CD4-positive, alpha-beta T cell (primary cell): ENCODE data around the gene MAPT. TPM values are rescaled to one million over a fixed set of nuclear protein-coding genes. Genes with fewer than 3 reads are reported as not detected.

ENCODE experiments used
- ATAC-seq: fragments of 200-7000 bp; cut with Tn5 transposase; one replicate; pipeline ENCODE4 v1.10.0; 2022; ENCODE audit warnings: mild to moderate bottlenecking; ENCODE audit not compliant: poor library complexity
- CTCF ChIA-PET: fragments of 350-600 bp; sonication (Branson Sonifier 250); formaldehyde crosslinking; loops from one replicate; lab custom pipeline; 2021; ENCODE audit warnings: antibody characterized with exemption, inconsistent platforms; lab: Charles Lee
- POLR2A ChIA-PET: fragments of 350-600 bp; sonication (Branson Sonifier 250); formaldehyde crosslinking; loops from one replicate; lab custom pipeline; 2021; ENCODE audit warnings: antibody characterized with exemption, inconsistent platforms; lab: Charles Lee
- DNase-seq, 14 experiments: peaks; one replicate each; pipeline ENCODE4 v3.0.0-alpha.2; 2013 to 2020; ENCODE audit warnings: mixed read lengths in 2 of 14
- H3K27ac ChIP-seq, 2 donors: one replicate each; pipeline versions ENCODE4 v1.5.1 to v1.7.0; 2013; ENCODE audit warnings: low read length in 2 of 2, low read depth in 1 of 2, mild to moderate bottlenecking in 1 of 2
- H3K27me3 ChIP-seq, 2 experiments: 1 replicate in 1 of 2; 2 replicates in 1 of 2; pipeline versions ENCODE4 v1.6.1 to v1.7.0; 2013; ENCODE audit warnings: low read length in 2 of 2, control low read depth in 1 of 2, mild to moderate bottlenecking in 1 of 2, moderate library complexity in 1 of 2; ENCODE audit not compliant: insufficient read depth in 2 of 2, control insufficient read depth in 1 of 2
- H3K36me3 ChIP-seq: one replicate; pipeline ENCODE4 v1.6.1; 2013; ENCODE audit warnings: low read length, control low read depth; ENCODE audit not compliant: insufficient read depth
- H3K4me1 ChIP-seq: one replicate; pipeline ENCODE4 v1.6.1; 2013; ENCODE audit warnings: low read length, control low read depth; ENCODE audit not compliant: insufficient read depth
- H3K4me3 ChIP-seq: one replicate; pipeline ENCODE4 v1.5.1; 2013; ENCODE audit warnings: mild to moderate bottlenecking, low read length, moderate library complexity
- H3K9me3 ChIP-seq, 2 experiments: 1 replicate in 1 of 2; 2 replicates in 1 of 2; pipeline versions ENCODE4 v1.6.1 to v1.7.0; 2013; ENCODE audit warnings: low read length in 2 of 2, mild to moderate bottlenecking in 2 of 2, control low read depth in 1 of 2, moderate library complexity in 1 of 2; ENCODE audit not compliant: control insufficient read depth in 1 of 2, insufficient read depth in 1 of 2
- H3K27ac Mint-ChIP-seq: one replicate; pipeline ENCODE4 v1.8.0; 2020; ENCODE audit warnings: mixed read lengths
- H3K27me3 Mint-ChIP-seq: one replicate; pipeline ENCODE4 v1.8.0; 2021; ENCODE audit warnings: mixed read lengths
- H3K36me3 Mint-ChIP-seq: one replicate; pipeline ENCODE4 v1.8.0; 2021; ENCODE audit warnings: low read depth, mixed read lengths
- H3K4me1 Mint-ChIP-seq: one replicate; pipeline ENCODE4 v1.8.0; 2021; ENCODE audit warnings: low read depth, mixed read lengths
- H3K4me3 Mint-ChIP-seq: one replicate; pipeline ENCODE4 v1.8.0; 2020; ENCODE audit warnings: mild to moderate bottlenecking, mixed read lengths
- H3K9me3 Mint-ChIP-seq: one replicate; pipeline ENCODE4 v1.8.0; 2020; ENCODE audit warnings: mixed read lengths
- CTCF ChIP-seq: fragments of 200-600 bp; IDR thresholded peaks from one replicate; pipeline ENCODE4 v1.8.0; 2022; ENCODE audit warnings: antibody characterized with exemption, mild to moderate bottlenecking
- intact Hi-C, 2 experiments: fragments of 100-400 bp; cut with DNase I in 1 of 2; cut with micrococcal nuclease in 1 of 2; formaldehyde crosslinking; loops; one replicate each; pipeline versions ENCODE4 v1.15.1 to v1.9.0; 2023 to 2025; cut with DNase I, micrococcal nuclease
- total RNA-seq, 174 experiments: library from RNA in 2 of 174; stranded (reverse) in 2 of 174; gene quantifications; one replicate each; pipeline ENCODE4 v1.2.3 and lab custom pipeline; 2021 to 2026

The MAPT gene
- total RNA-seq, 2 experiments from 2014 or later: 0.41 to 0.53 TPM

- peaks cover 2 to 9% of the 10 kb centered on the region in 2 experiments for H3K27me3 ChIP-seq
- no peak for TF ChIP-seq CTCF
- ATAC-seq: no peak
- Mint-ChIP-seq H3K27me3 (peaks cover 26% of the 10 kb centered on the region), H3K36me3 (no peaks in the 10 kb centered on the region), H3K9me3 (peaks cover 4% of the 10 kb centered on the region), H3K4me3 (no peak overlapping the region), H3K4me1 (peaks cover 14% of the 10 kb centered on the region), H3K27ac (no peak overlapping the region)
- intact Hi-C loops: no loop called here
- no peak for DNase-seq
- H3K36me3 ChIP-seq: no peaks in the 10 kb centered on the region
- peaks cover 6% of the 10 kb centered on the region for H3K4me1 ChIP-seq
- CTCF ChIA-PET: no interaction called here
- H3K9me3 ChIP-seq: peaks cover 6 to 7% of the 10 kb centered on the region in 2 experiments
- POLR2A ChIA-PET: no interaction called here
- H3K27ac ChIP-seq: no peak overlapping the region
- H3K4me3 ChIP-seq: no peak overlapping the region
Observed at GRCh38 chr17:45908460-45908859, 14.1 kb downstream of the MAPT start.

- Histone ChIP-seq H3K36me3 (no peaks in the 10 kb centered on the region), H3K4me3 (no peak overlapping the region), H3K27ac (no peak overlapping the region), H3K27me3 (peaks cover 2 to 9% of the 10 kb centered on the region in 2 experiments), H3K4me1 (peaks cover 6% of the 10 kb centered on the region), H3K9me3 (peaks cover 7 to 9% of the 10 kb centered on the region in 2 experiments)
- Mint-ChIP-seq H3K27me3 (peaks cover 26% of the 10 kb centered on the region), H3K9me3 (peaks cover 4% of the 10 kb centered on the region), H3K27ac (no peak overlapping the region), H3K4me1 (peaks cover 14% of the 10 kb centered on the region), H3K36me3 (no peaks in the 10 kb centered on the region), H3K4me3 (no peak overlapping the region)
- ATAC-seq (no peak), DNase-seq (no peak)
- POLR2A ChIA-PET: no interaction called here
- intact Hi-C loops: no loop called here
- CTCF ChIA-PET: no interaction called here
- no peak for TF ChIP-seq CTCF
Observed at GRCh38 chr17:45908935-45909334, 14.6 kb downstream of the MAPT start.

GRCh38 chr17:45910667-45911066 lies 16.3 kb downstream of the MAPT start:
- Histone ChIP-seq H3K27me3 (peaks cover 2 to 8% of the 10 kb centered on the region in 2 experiments), H3K27ac (no peak overlapping the region), H3K4me3 (no peak overlapping the region), H3K36me3 (no peaks in the 10 kb centered on the region), H3K9me3 (peaks cover 7 to 9% of the 10 kb centered on the region in 2 experiments), H3K4me1 (peaks cover 6% of the 10 kb centered on the region)
- Mint-ChIP-seq H3K36me3 (no peaks in the 10 kb centered on the region), H3K27ac (no peak overlapping the region), H3K4me3 (no peak overlapping the region), H3K4me1 (peaks cover 14% of the 10 kb centered on the region), H3K9me3 (peaks cover 4% of the 10 kb centered on the region), H3K27me3 (peaks cover 25% of the 10 kb centered on the region)
- no peak for DNase-seq
- intact Hi-C loops: no loop called here
- no peak for TF ChIP-seq CTCF
- ATAC-seq: no peak
- POLR2A ChIA-PET: no interaction called here
- CTCF ChIA-PET: no interaction called here
